HepG2 (cell line): ENCODE measurements around the gene NECAP2. TPM values are rescaled to one million over a fixed set of nuclear protein-coding genes. Genes with fewer than 3 reads are reported as not detected.

ENCODE experiments used
- BRD4 ChIP-seq: sonication (generic); formaldehyde crosslinking; IDR thresholded peaks from 2 replicates; pipeline ENCODE4 v1.4.0; 2020; ENCODE audit warnings: missing genetic modification reagents
- FOXK2 ChIP-seq: fragments of 450-650 bp; IDR thresholded peaks from 2 replicates; pipeline ENCODE4 v1.6.1; 2016
- HIVEP1 ChIP-seq: sonication (generic); formaldehyde crosslinking; IDR thresholded peaks from 2 replicates; pipeline ENCODE4 v1.4.0; 2020; ENCODE audit warnings: mild to moderate bottlenecking, missing genetic modification reagents
- MATR3 ChIP-seq: sonication (generic); formaldehyde crosslinking; IDR thresholded peaks from 2 replicates; pipeline ENCODE4 v1.4.0; 2020; ENCODE audit warnings: missing genetic modification reagents
- MAZ ChIP-seq, 2 experiments: sonication (generic) in 1 of 2; formaldehyde crosslinking in 1 of 2; IDR thresholded peaks; 2 replicates each; pipeline versions ENCODE4 v1.5.0 to v1.6.1; 2012 to 2020; ENCODE audit warnings: low read depth in 2 of 2, mild to moderate bottlenecking in 2 of 2, borderline replicate concordance in 1 of 2, improper control_type of control experiment in 1 of 2, low read length in 1 of 2, missing genetic modification reagents in 1 of 2, moderate library complexity in 1 of 2
- NONO ChIP-seq, 2 experiments: fragments of 450-650 bp in 1 of 2; sonication (generic) in 1 of 2; formaldehyde crosslinking in 1 of 2; IDR thresholded peaks in 1 of 2; conservative IDR thresholded peaks in 1 of 2; 2 replicates each; pipeline versions ENCODE4 v1.6.1 to v1.8.0; 2017 to 2022; ENCODE audit warnings: mild to moderate bottlenecking in 1 of 2, missing genetic modification reagents in 1 of 2, moderate library complexity in 1 of 2
- SCMH1 ChIP-seq: sonication (generic); formaldehyde crosslinking; IDR thresholded peaks from 2 replicates; pipeline ENCODE4 v1.9.0; 2021; ENCODE audit warnings: missing genetic modification reagents, mild to moderate bottlenecking, borderline replicate concordance
- SMARCC2 ChIP-seq: fragments of 450-650 bp; IDR thresholded peaks from 2 replicates; pipeline ENCODE4 v1.6.1; 2017; ENCODE audit warnings: antibody characterized with exemption, mild to moderate bottlenecking
- U2AF1 ChIP-seq: fragments of 200-400 bp; formaldehyde crosslinking; optimal IDR thresholded peaks from 2 replicates; pipeline ENCODE3; 2017; ENCODE audit warnings: mild to moderate bottlenecking, low read depth, low read length
- ZBTB7A ChIP-seq: sonication (generic); formaldehyde crosslinking; IDR thresholded peaks from 2 replicates; pipeline ENCODE4 v1.8.0; 2022; ENCODE audit warnings: mild to moderate bottlenecking, missing genetic modification reagents
- ZKSCAN8 ChIP-seq: IDR thresholded peaks from 2 replicates; pipeline ENCODE4 v1.6.1; 2016; ENCODE audit warnings: borderline replicate concordance, missing genetic modification reagents, missing compliant biosample characterization
- ZNF10 ChIP-seq: sonication (generic); formaldehyde crosslinking; IDR thresholded peaks from 2 replicates; pipeline ENCODE4 v1.4.0; 2020; ENCODE audit warnings: mild to moderate bottlenecking, low read depth, missing genetic modification reagents, borderline replicate concordance
- ZNF280D ChIP-seq: sonication (generic); formaldehyde crosslinking; IDR thresholded peaks from 2 replicates; pipeline ENCODE4 v1.5.1; 2020; ENCODE audit warnings: mild to moderate bottlenecking, missing genetic modification reagents
- ZNF30 ChIP-seq: sonication (generic); formaldehyde crosslinking; IDR thresholded peaks from 2 replicates; pipeline ENCODE4 v1.5.0; 2020; ENCODE audit warnings: mild to moderate bottlenecking, missing genetic modification reagents
- ZNF337 ChIP-seq: sonication (generic); formaldehyde crosslinking; IDR thresholded peaks from 2 replicates; pipeline ENCODE4 v1.5.1; 2020; ENCODE audit warnings: missing genetic modification reagents, low read depth, mild to moderate bottlenecking, borderline replicate concordance
- polyA plus RNA-seq, 8 experiments: library from polyadenylated mRNA; depleted of rRNA in 3 of 8; stranded (reverse) in 7 of 8; unstranded in 1 of 8; fragments of >200 nt; fragmentation: Illumina TruSeq in 4 of 8; extraction: Trizol in 4 of 8; gene quantifications; 2 replicates each; pipeline versions ENCODE4 v1.2.1 to v1.2.3, GENCODE V29; 2011 to 2016; ENCODE audit warnings: low read depth in 4 of 8, missing spikeins in 1 of 8, mixed read lengths in 1 of 8; ENCODE audit not compliant: insufficient read depth in 1 of 8
- total RNA-seq, 5 experiments: library from RNA; depleted of rRNA; stranded (reverse); fragments of >200 nt; fragmentation: Illumina TruSeq; extraction: Trizol; gene quantifications; 2 replicates each; pipeline ENCODE4 v1.2.3, GENCODE V29; 2016; ENCODE audit warnings: low read depth in 1 of 5
- TF ChIP-seq, protein P1 (sequence below): sonication (generic); formaldehyde crosslinking; IDR thresholded peaks from 2 replicates; pipeline ENCODE4 v1.4.0; 2020; ENCODE audit warnings: missing genetic modification reagents
- TF ChIP-seq, protein P2 (sequence below): sonication (generic); formaldehyde crosslinking; IDR thresholded peaks from 2 replicates; pipeline ENCODE4 v1.5.1; 2020; ENCODE audit warnings: mild to moderate bottlenecking, missing genetic modification reagents, moderate library complexity
- TF ChIP-seq, protein P3 (sequence below): sonication (generic); formaldehyde crosslinking; IDR thresholded peaks from 2 replicates; pipeline ENCODE4 v1.4.0; 2020; ENCODE audit warnings: mild to moderate bottlenecking, missing genetic modification reagents, borderline replicate concordance

Gene NECAP2
- total and polyA plus RNA-seq, 2 of the 13 experiments (the other 11 are each of a cell fraction or from before 2014, with no cell fraction given), result 38.5 to 52.3 TPM

DNA sequence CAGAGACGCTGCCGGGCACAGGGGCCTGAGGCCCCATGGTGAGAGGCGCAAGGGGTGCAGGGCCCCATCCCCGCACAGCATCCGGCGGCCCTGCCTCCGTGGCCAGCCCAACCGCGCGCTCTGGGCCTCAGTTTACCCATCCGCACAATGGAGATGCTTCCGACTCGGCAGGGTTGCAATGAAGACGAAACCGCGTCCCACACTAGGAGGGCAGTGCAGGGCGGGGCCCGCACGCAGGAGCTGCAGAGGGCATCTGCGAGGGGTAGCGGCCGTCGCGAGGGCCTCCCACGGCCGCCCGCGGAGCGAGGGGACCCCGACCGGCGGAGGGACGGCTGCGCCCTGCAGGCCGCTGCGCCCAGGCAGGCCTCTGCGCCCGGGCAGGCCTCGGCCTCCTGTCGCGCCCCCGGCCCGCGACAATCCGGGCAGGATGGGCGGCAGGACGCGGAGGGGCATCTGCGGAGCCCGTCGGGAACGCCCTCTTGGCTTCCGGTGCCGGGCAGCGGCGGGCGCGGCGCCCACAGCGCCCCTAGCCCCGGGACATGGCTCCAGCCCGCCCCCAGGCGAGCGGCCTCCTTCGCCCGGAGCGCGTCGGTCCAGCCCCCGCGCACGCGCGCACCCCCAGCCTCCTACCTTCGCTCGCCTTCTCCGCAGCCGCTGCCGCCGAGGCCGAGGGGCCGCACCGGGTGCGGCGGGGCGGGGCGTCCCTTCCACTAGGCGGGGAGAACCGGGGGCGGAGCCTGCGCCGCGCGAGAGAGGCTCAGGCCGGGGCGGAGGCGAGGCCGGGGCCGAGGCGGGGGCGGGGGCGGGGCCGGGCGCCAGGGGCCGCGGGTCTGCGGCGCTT is 58.3 kb downstream of the NECAP2 start (continued):
- TF ChIP-seq ZNF10 (CRISPR knock-in tag) (no peak), ZBTB7A (CRISPR knock-in tag) (no peak), ZNF30 (CRISPR knock-in tag) (no peak), ZNF280D (no peak), NONO (IDR thresholded peaks at IDR 0.05) (no peak), NONO (CRISPR knock-in tag; conservative IDR thresholded peaks at IDR 0.05) (peak; percentile 40; the same call in 1 of the 2 replicates), ZNF337 (CRISPR knock-in tag) (no peak), ZKSCAN8 (CRISPR knock-in tag) (no peak), MAZ (IDR thresholded peaks at IDR 0.05; ENCODE audit: borderline replicate concordance, low read depth, low read length) (0 out of 2 replicates have a peak, but pooled peaks have one; percentile 47), MAZ (CRISPR knock-in tag; IDR thresholded peaks at IDR 0.05; ENCODE audit: low read depth) (peak; percentile 91), SCMH1 (CRISPR knock-in tag) (no peak), MATR3 (CRISPR knock-in tag) (no peak), FOXK2 (no peak), BRD4 (CRISPR knock-in tag) (no peak), U2AF1 (no peak), SMARCC2 (no peak), HIVEP1 (CRISPR knock-in tag) (no peak)
- TF ChIP-seq, protein P1, sequence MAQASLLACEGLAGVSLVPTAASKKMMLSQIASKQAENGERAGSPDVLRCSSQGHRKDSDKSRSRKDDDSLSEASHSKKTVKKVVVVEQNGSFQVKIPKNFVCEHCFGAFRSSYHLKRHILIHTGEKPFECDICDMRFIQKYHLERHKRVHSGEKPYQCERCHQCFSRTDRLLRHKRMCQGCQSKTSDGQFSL (CRISPR knock-in tag), result peak; percentile 48; the same call in 1 of the 2 replicates
- TF ChIP-seq, protein P2, sequence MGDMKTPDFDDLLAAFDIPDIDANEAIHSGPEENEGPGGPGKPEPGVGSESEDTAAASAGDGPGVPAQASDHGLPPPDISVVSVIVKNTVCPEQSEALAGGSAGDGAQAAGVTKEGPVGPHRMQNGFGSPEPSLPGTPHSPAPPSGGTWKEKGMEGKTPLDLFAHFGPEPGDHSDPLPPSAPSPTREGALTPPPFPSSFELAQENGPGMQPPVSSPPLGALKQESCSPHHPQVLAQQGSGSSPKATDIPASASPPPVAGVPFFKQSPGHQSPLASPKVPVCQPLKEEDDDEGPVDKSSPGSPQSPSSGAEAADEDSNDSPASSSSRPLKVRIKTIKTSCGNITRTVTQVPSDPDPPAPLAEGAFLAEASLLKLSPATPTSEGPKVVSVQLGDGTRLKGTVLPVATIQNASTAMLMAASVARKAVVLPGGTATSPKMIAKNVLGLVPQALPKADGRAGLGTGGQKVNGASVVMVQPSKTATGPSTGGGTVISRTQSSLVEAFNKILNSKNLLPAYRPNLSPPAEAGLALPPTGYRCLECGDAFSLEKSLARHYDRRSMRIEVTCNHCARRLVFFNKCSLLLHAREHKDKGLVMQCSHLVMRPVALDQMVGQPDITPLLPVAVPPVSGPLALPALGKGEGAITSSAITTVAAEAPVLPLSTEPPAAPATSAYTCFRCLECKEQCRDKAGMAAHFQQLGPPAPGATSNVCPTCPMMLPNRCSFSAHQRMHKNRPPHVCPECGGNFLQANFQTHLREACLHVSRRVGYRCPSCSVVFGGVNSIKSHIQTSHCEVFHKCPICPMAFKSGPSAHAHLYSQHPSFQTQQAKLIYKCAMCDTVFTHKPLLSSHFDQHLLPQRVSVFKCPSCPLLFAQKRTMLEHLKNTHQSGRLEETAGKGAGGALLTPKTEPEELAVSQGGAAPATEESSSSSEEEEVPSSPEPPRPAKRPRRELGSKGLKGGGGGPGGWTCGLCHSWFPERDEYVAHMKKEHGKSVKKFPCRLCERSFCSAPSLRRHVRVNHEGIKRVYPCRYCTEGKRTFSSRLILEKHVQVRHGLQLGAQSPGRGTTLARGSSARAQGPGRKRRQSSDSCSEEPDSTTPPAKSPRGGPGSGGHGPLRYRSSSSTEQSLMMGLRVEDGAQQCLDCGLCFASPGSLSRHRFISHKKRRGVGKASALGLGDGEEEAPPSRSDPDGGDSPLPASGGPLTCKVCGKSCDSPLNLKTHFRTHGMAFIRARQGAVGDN (CRISPR knock-in tag), result peak; percentile 81
- TF ChIP-seq, protein P3, sequence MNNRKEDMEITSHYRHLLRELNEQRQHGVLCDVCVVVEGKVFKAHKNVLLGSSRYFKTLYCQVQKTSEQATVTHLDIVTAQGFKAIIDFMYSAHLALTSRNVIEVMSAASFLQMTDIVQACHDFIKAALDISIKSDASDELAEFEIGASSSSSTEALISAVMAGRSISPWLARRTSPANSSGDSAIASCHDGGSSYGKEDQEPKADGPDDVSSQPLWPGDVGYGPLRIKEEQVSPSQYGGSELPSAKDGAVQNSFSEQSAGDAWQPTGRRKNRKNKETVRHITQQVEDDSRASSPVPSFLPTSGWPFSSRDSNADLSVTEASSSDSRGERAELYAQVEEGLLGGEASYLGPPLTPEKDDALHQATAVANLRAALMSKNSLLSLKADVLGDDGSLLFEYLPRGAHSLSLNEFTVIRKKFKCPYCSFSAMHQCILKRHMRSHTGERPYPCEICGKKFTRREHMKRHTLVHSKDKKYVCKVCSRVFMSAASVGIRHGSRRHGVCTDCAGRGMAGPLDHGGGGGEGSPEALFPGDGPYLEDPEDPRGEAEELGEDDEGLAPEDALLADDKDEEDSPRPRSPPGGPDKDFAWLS (CRISPR knock-in tag), result no peak
